OCI-LY3 (cell line): ENCODE results near the gene FREM1.

ENCODE experiments used
- H2AFZ ChIP-seq: fragments of 200-600, 300-600 bp; shearing (Covaris generic); 2 replicates; pipeline ENCODE4 v1.6.0; 2014; ENCODE audit warnings: antibody characterized with exemption, low read depth, low read length
- H3K27ac ChIP-seq: fragments of 200-600, 300-600 bp; sonication (generic); 2 replicates; pipeline ENCODE4 v1.5.1; 2014; ENCODE audit warnings: mild to moderate bottlenecking, low read length, moderate library complexity, mixed read lengths
- H3K27me3 ChIP-seq: fragments of 200-600, 300-600 bp; sonication (generic); 2 replicates; pipeline ENCODE4 v1.6.1; 2014; ENCODE audit warnings: low read depth, low read length, mixed read lengths
- H3K36me3 ChIP-seq: fragments of 200-600, 300-600 bp; sonication (generic); replicated peaks from 2 replicates; pipeline ENCODE3; 2014; ENCODE audit warnings: low read depth, low read length, mixed read lengths
- H3K4me1 ChIP-seq: fragments of 300-600, 200-600 bp; sonication (generic); 2 replicates; pipeline ENCODE4 v1.6.1; 2014; ENCODE audit warnings: low read length, mixed read lengths
- H3K4me2 ChIP-seq: fragments of 200-600, 300-600 bp; sonication (generic); 2 replicates; pipeline ENCODE4 v1.6.1; 2014; ENCODE audit warnings: low read length, mixed read lengths
- H3K4me3 ChIP-seq: fragments of 300-600, 200-600 bp; sonication (generic); 2 replicates; pipeline ENCODE4 v1.5.1; 2014; ENCODE audit warnings: antibody characterized with exemption, mild to moderate bottlenecking, low read length, moderate library complexity
- H3K79me2 ChIP-seq: fragments of 300-600, 200-600 bp; shearing (Covaris generic); 2 replicates; pipeline ENCODE4 v1.6.1; 2014; ENCODE audit warnings: mild to moderate bottlenecking, low read length, mixed read lengths
- H3K9ac ChIP-seq: fragments of 300-600, 200-600 bp; shearing (Covaris generic); 2 replicates; pipeline ENCODE4 v1.6.0; 2014; ENCODE audit warnings: mild to moderate bottlenecking, low read length, moderate library complexity
- H3K9me3 ChIP-seq: fragments of 200-600, 300-600 bp; shearing (Covaris generic); 2 replicates; pipeline ENCODE4 v1.6.1; 2014; ENCODE audit warnings: low read length, mixed read lengths; ENCODE audit not compliant: insufficient read depth
- H4K20me1 ChIP-seq: fragments of 200-600, 300-600 bp; sonication (generic); 2 replicates; pipeline ENCODE4 v1.6.1; 2016; ENCODE audit warnings: low read length, mixed read lengths; ENCODE audit not compliant: insufficient read depth
- CTCF ChIP-seq: fragments of 200-600, 300-600 bp; sonication (generic); IDR thresholded peaks from 2 replicates; pipeline ENCODE4 v1.5.1; 2014; ENCODE audit warnings: antibody characterized with exemption, low read length, low read depth
- EZH2phosphoT487 ChIP-seq: fragments of 200-600 bp; shearing (Covaris generic); IDR thresholded peaks from 2 replicates; pipeline ENCODE4 v1.6.1; 2018; ENCODE audit warnings: antibody characterized with exemption, mixed run types, low read depth

Gene FREM1

GRCh38 chr9:14713187-14713767 is 197.0 kb downstream of the FREM1 start:
- Histone ChIP-seq H3K79me2 (no peaks in the 10 kb centered on the region), H3K4me1 (0 out of 2 replicates have a peak, but pooled peaks cover 6% of the 10 kb centered on the region), H3K36me3 (no peaks in the 10 kb centered on the region), H3K9ac (no peak overlapping the region), H3K27ac (no peak overlapping the region), H2AFZ (no peak overlapping the region), H3K27me3 (peaks cover 28% of the 10 kb centered on the region), H3K9me3 (0 out of 2 replicates have a peak, but pooled peaks cover 5% of the 10 kb centered on the region), H3K4me2 (no peak overlapping the region), H3K4me3 (no peak overlapping the region), H4K20me1 (no peaks in the 10 kb centered on the region)
- TF ChIP-seq CTCF (no peak), EZH2phosphoT487 (no peak)

- H3K4me2 ChIP-seq, result no peak overlapping the region
- no peaks in the 10 kb centered on the region for H4K20me1 ChIP-seq
- H3K27me3 ChIP-seq, result peaks cover 26% of the 10 kb centered on the region; the same call in 1 of the 2 replicates
- no peak overlapping the region for H2AFZ ChIP-seq
- H3K4me1 ChIP-seq, result peaks cover 18% of the 10 kb centered on the region
- H3K9ac ChIP-seq, result no peak overlapping the region
- TF ChIP-seq EZH2phosphoT487, result no peak
- TF ChIP-seq CTCF, result no peak
- H3K79me2 ChIP-seq, result no peaks in the 10 kb centered on the region
- H3K4me3 ChIP-seq, result no peak overlapping the region
- no peak overlapping the region for H3K27ac ChIP-seq
- peaks cover 13% of the 10 kb centered on the region for H3K36me3 ChIP-seq
- peaks cover 18% of the 10 kb centered on the region for H3K9me3 ChIP-seq
Observed at GRCh38 chr9:14710804-14711203, 199.4 kb downstream of the FREM1 start.

GRCh38 chr9:14706530-14707140 is 203.6 kb downstream of the FREM1 start:
- Histone ChIP-seq H3K4me3 (peak overlapping the region; percentile 1; the same call in 1 of the 2 replicates), H3K36me3 (peaks cover 30% of the 10 kb centered on the region), H3K27ac (no peak overlapping the region), H3K9me3 (peaks cover 38% of the 10 kb centered on the region), H3K4me2 (peak overlapping the region; percentile 25; the same call in 1 of the 2 replicates), H3K79me2 (no peaks in the 10 kb centered on the region), H4K20me1 (no peaks in the 10 kb centered on the region), H3K4me1 (peaks cover 18% of the 10 kb centered on the region), H2AFZ (no peak overlapping the region), H3K9ac (no peak overlapping the region), H3K27me3 (peaks cover 31% of the 10 kb centered on the region)
- TF ChIP-seq EZH2phosphoT487 (peak; percentile 62; the same call in 1 of the 2 replicates), CTCF (no peak)

- Histone ChIP-seq H3K4me2 (no peak overlapping the region), H3K27me3 (peaks cover 41% of the 10 kb centered on the region), H3K9me3 (peaks cover 38% of the 10 kb centered on the region), H4K20me1 (no peaks in the 10 kb centered on the region), H3K27ac (no peak overlapping the region), H3K79me2 (no peaks in the 10 kb centered on the region), H3K4me3 (no peak overlapping the region), H3K9ac (no peak overlapping the region), H3K4me1 (peaks cover 12% of the 10 kb centered on the region), H2AFZ (no peak overlapping the region), H3K36me3 (peaks cover 30% of the 10 kb centered on the region)
- TF ChIP-seq CTCF (no peak), EZH2phosphoT487 (no peak)
Observed at GRCh38 chr9:14705079-14705478, 205.1 kb downstream of the FREM1 start.
